ENCODE measurements around the gene PITPNM2.

Gene PITPNM2

GRCh38 chr12:123148655-123149054 is 2.2 kb downstream of the PITPNM2 start:
- TF ChIP-seq RARB (CRISPR knock-in tag; IDR thresholded peaks at IDR 0.05) (no peak), OSR1 (CRISPR knock-in tag; IDR thresholded peaks at IDR 0.05) (no peak), PPARA (CRISPR knock-in tag; IDR thresholded peaks at IDR 0.05; ENCODE audit: borderline replicate concordance) (no peak), ZNF70 (CRISPR knock-in tag; IDR thresholded peaks at IDR 0.05) (no peak), ZNF8 (CRISPR knock-in tag; IDR thresholded peaks at IDR 0.05) (no peak), ESRRG (CRISPR knock-in tag; IDR thresholded peaks at IDR 0.05) (no peak), ISL1 (CRISPR knock-in tag; IDR thresholded peaks at IDR 0.05) (no peak), ARNTL (CRISPR knock-in tag; IDR thresholded peaks at IDR 0.05; ENCODE audit: borderline replicate concordance, low read depth) (no peak), ZC3H10 (CRISPR knock-in tag; IDR thresholded peaks at IDR 0.05) (no peak), GLIS3 (CRISPR knock-in tag; IDR thresholded peaks at IDR 0.05) (no peak), ZNF565 (CRISPR knock-in tag; conservative IDR thresholded peaks at IDR 0.05; ENCODE audit: low read depth) (no peak), TOX (CRISPR knock-in tag; IDR thresholded peaks at IDR 0.05; ENCODE audit: borderline replicate concordance) (no peak), ZFP30 (CRISPR knock-in tag; IDR thresholded peaks at IDR 0.05) (no peak), BACH2 (CRISPR knock-in tag; IDR thresholded peaks at IDR 0.05; ENCODE audit: borderline replicate concordance) (no peak), CREB5 (CRISPR knock-in tag; IDR thresholded peaks at IDR 0.05; ENCODE audit: low read depth) (no peak)
- TF ChIP-seq, protein P1, sequence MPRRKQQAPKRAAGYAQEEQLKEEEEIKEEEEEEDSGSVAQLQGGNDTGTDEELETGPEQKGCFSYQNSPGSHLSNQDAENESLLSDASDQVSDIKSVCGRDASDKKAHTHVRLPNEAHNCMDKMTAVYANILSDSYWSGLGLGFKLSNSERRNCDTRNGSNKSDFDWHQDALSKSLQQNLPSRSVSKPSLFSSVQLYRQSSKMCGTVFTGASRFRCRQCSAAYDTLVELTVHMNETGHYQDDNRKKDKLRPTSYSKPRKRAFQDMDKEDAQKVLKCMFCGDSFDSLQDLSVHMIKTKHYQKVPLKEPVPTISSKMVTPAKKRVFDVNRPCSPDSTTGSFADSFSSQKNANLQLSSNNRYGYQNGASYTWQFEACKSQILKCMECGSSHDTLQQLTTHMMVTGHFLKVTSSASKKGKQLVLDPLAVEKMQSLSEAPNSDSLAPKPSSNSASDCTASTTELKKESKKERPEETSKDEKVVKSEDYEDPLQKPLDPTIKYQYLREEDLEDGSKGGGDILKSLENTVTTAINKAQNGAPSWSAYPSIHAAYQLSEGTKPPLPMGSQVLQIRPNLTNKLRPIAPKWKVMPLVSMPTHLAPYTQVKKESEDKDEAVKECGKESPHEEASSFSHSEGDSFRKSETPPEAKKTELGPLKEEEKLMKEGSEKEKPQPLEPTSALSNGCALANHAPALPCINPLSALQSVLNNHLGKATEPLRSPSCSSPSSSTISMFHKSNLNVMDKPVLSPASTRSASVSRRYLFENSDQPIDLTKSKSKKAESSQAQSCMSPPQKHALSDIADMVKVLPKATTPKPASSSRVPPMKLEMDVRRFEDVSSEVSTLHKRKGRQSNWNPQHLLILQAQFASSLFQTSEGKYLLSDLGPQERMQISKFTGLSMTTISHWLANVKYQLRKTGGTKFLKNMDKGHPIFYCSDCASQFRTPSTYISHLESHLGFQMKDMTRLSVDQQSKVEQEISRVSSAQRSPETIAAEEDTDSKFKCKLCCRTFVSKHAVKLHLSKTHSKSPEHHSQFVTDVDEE (CRISPR knock-in tag; IDR thresholded peaks at IDR 0.05), result no peak
- TF ChIP-seq, protein P2, sequence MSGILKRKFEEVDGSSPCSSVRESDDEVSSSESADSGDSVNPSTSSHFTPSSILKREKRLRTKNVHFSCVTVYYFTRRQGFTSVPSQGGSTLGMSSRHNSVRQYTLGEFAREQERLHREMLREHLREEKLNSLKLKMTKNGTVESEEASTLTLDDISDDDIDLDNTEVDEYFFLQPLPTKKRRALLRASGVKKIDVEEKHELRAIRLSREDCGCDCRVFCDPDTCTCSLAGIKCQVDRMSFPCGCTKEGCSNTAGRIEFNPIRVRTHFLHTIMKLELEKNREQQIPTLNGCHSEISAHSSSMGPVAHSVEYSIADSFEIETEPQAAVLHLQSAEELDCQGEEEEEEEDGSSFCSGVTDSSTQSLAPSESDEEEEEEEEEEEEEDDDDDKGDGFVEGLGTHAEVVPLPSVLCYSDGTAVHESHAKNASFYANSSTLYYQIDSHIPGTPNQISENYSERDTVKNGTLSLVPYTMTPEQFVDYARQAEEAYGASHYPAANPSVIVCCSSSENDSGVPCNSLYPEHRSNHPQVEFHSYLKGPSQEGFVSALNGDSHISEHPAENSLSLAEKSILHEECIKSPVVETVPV (CRISPR knock-in tag; IDR thresholded peaks at IDR 0.05), result no peak
- TF ChIP-seq, protein P3, sequence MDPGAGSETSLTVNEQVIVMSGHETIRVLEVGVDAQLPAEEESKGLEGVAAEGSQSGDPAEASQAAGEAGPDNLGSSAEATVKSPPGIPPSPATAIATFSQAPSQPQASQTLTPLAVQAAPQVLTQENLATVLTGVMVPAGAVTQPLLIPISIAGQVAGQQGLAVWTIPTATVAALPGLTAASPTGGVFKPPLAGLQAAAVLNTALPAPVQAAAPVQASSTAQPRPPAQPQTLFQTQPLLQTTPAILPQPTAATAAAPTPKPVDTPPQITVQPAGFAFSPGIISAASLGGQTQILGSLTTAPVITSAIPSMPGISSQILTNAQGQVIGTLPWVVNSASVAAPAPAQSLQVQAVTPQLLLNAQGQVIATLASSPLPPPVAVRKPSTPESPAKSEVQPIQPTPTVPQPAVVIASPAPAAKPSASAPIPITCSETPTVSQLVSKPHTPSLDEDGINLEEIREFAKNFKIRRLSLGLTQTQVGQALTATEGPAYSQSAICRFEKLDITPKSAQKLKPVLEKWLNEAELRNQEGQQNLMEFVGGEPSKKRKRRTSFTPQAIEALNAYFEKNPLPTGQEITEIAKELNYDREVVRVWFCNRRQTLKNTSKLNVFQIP (CRISPR knock-in tag; IDR thresholded peaks at IDR 0.05; ENCODE audit: borderline replicate concordance, low read depth), result no peak
- ATAC-seq, result no peak

DNA sequence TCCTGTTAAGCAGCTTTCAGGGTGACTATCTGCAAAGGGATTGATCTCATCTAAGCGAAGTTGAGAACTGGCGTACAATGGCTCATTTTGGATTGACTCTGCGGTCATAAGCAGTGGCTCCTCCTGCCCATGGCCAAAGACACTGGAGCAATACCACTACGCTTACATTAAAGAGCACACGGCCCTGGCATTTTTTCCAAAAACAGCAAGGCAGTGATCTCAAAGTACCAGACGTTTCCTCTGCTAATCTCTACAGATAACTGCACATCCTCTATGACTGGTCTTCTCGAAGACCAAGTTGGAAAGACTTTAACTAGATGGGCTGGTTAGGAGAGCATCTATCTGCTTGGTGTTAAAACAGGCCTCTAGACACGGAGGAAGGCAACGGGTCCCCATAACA is 2.7 kb downstream of the PITPNM2 start:
- ATAC-seq, result no peak
- TF ChIP-seq GLIS3 (CRISPR knock-in tag; IDR thresholded peaks at IDR 0.05) (no peak), ZFP30 (CRISPR knock-in tag; IDR thresholded peaks at IDR 0.05) (no peak), OSR1 (CRISPR knock-in tag; IDR thresholded peaks at IDR 0.05) (no peak), PPARA (CRISPR knock-in tag; IDR thresholded peaks at IDR 0.05; ENCODE audit: borderline replicate concordance) (no peak), ISL1 (CRISPR knock-in tag; IDR thresholded peaks at IDR 0.05) (no peak), BACH2 (CRISPR knock-in tag; IDR thresholded peaks at IDR 0.05; ENCODE audit: borderline replicate concordance) (no peak), ARNTL (CRISPR knock-in tag; IDR thresholded peaks at IDR 0.05; ENCODE audit: borderline replicate concordance, low read depth) (no peak), CREB5 (CRISPR knock-in tag; IDR thresholded peaks at IDR 0.05; ENCODE audit: low read depth) (no peak), ZNF8 (CRISPR knock-in tag; IDR thresholded peaks at IDR 0.05) (no peak), TOX (CRISPR knock-in tag; IDR thresholded peaks at IDR 0.05; ENCODE audit: borderline replicate concordance) (no peak)
- TF ChIP-seq, protein P2 (CRISPR knock-in tag; IDR thresholded peaks at IDR 0.05), result no peak
- TF ChIP-seq, protein P1 (CRISPR knock-in tag; IDR thresholded peaks at IDR 0.05), result no peak
- TF ChIP-seq, protein P4, sequence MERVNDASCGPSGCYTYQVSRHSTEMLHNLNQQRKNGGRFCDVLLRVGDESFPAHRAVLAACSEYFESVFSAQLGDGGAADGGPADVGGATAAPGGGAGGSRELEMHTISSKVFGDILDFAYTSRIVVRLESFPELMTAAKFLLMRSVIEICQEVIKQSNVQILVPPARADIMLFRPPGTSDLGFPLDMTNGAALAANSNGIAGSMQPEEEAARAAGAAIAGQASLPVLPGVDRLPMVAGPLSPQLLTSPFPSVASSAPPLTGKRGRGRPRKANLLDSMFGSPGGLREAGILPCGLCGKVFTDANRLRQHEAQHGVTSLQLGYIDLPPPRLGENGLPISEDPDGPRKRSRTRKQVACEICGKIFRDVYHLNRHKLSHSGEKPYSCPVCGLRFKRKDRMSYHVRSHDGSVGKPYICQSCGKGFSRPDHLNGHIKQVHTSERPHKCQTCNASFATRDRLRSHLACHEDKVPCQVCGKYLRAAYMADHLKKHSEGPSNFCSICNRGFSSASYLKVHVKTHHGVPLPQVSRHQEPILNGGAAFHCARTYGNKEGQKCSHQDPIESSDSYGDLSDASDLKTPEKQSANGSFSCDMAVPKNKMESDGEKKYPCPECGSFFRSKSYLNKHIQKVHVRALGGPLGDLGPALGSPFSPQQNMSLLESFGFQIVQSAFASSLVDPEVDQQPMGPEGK (CRISPR knock-in tag; IDR thresholded peaks at IDR 0.05; ENCODE audit: borderline replicate concordance), result no peak
- TF ChIP-seq, protein P3 (CRISPR knock-in tag; IDR thresholded peaks at IDR 0.05; ENCODE audit: borderline replicate concordance, low read depth), result no peak
